Retina (tissue), 1 donor: ENCODE results near the gene SNRPN.
A peak's percentile ranks its signal among the peaks of the same experiment; 100 is the strongest.
"Not testable (repeated sequence)": the region's sequence is repeated elsewhere in the genome, so short reads cannot be mapped to it uniquely, and the experiment has no call there.

Experiments
- DNase-seq: peaks from one replicate; pipeline ENCODE4 v3.0.0-alpha.2; 2016

SNRPN gene

DNA sequence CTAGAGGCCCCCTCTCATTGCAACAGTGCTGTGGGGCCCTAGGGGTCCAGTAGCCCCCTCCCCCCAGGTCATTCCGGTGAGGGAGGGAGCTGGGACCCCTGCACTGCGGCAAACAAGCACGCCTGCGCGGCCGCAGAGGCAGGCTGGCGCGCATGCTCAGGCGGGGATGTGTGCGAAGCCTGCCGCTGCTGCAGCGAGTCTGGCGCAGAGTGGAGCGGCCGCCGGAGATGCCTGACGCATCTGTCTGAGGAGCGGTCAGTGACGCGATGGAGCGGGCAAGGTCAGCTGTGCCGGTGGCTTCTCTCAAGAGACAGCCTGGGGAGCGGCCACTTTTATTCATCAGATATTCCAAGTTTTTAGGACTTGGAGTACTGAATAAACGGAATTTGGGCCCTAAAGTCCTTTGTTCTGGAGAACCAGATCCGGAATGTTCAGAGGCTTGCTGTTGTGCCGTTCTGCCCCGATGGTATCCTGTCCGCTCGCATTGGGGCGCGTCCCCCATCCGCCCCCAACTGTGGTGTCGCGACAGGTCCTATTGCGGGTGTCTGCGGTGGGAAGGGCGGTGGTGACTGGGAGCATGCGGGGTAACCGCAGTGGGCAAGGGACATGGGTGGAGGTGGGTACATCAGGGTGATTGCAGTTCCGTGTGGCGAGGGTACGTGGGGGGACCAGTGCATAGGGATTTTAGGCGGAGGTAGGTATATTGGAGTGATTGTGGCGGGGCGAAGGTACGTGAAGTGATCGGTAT, at the start of gene SNRPN, which contains the start of gene SNURF:
TSS of gene SNRPN (plus strand) at position 205 of the 748 bp plus-strand sequence. CDS start 19,467 bp downstream, outside the sequence.
TSS of gene SNURF (plus strand) at position 205 of the 748 bp plus-strand sequence. CDS start at position 267, 62 bp downstream.
- DNase-seq = peak; percentile 79

DNA sequence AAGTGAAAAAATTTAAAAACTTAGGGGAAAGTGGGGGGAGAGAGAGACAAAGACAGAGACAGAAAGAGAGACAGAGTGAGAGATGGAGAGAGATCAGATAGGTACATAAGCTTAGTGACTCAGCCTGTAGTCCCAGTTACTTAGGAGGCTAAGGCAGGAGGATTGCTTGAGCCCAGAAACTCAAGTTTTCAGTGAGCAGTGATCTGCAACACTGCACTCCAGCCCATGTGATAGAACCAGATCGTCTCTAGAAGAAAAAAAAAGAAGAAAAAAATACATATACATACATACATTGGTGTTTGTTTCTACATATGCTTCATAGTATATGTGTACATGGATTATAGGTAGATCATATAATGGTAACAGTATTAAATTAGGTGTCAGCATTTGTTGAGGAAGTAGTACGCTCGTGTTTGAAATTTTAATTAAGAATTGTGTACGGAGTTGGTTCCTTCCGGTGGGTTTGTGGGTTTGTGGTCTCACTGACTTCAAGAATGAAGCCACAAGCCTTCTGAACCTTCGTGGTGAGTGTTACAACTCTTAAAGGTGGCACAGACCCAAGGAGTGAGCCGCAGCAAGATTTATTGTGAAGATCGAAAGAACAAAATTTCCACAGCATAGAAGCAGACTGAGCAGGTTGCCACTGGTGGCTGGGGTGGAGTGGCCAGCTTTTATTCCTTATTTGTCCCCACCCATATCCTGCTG, 38.3 kb upstream of the SNRPN start:
- DNase-seq = no peak

DNA sequence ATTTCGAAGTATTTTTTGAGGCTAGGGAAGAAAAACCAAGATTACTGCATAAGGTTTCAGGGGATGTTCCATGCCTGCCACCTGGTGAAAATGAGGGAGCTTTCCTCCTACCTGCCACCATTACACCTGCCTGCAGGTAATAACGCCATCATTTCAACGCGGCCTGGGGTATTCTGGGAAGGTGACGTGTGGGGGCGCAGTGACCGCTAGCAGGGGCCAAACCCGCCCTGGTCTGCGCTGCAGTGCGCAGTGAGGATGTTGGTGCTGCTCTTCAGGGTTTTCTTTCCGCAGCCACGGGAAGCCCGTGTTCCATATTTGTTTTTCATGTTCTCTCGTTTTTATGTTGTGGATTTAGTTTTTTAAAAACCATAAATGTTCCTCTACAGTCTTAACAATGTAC, 37.4 kb upstream of the SNRPN start:
- no peak for DNase-seq

DNA sequence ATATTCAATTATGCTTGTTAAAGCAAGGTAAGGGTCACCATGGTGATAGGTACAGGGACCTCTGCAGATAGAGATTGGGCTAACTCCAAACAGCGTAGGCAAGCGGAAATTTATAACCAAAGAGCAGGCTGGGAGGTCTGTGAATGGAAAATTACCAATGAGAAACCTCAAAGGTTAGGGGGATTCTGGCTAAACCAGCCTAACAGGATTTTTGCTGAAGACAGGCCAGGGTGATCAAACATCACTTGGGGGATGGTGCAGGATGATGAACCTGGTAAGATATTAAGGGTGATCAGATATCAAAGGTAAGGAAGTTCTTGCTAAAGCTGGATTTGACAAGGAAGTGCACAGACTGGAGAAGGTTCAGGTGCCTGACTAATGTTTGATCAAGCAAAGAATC, 35.3 kb upstream of the SNRPN start:
- DNase-seq = no peak

DNA sequence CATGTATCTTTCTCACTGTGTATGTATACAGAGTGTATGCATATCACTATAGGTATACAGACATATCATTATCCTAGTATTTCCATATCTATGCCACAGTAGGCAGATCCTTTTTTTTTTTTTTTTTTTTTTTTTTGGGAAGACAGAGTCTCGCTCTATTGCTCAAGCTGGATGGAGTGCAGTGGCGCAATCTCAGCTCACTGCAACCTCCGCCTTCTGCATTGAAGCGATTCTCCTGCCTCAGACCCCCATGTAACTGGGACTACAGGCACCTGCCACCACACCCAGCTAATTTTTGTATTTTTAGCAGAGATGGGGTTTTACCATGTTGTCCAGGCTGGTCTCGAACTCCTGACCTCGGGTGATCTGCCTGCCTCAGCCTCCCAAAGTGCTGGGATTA, 32.0 kb upstream of the SNRPN start:
- not testable (repeated sequence) for DNase-seq

DNA sequence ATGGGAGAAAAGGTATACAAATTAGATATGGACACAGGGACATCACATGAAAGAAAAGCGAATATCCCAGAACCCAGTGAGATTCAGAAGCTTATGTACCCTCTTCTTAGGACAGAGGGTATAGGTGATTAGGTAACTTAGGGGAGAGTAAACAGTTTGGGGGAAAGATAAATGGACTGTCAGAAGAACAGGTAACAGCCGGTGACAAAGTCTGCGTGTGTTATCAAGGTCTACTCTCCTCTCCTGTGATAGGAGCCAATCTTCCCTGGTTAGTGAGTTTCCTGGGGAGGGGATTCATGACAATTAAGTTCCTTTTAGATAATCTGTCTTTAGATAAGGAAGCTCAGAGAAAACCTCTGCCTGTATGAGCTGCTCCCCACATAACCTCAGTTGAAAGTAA, 30.6 kb upstream of the SNRPN start:
- DNase-seq = no peak

DNA sequence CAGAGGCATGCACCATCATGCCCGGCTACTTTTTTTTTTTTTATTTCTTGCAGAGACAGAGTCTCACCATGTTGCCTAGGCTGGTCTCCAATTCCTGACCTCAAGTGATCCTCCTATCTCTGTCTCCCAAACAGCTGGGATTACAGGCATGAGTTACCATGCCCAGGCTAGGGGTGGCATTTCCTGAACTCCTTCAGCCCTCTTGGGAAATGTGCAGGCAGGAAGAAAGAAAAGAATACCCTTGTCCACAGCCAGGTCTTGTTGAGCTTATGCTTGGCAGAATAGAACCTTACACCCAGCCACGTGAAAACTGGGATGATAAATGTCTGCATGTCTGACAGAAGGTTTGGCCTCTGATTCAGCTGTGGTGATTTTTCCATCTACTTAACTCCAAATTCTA, 30.2 kb upstream of the SNRPN start:
- DNase-seq = no peak

DNA sequence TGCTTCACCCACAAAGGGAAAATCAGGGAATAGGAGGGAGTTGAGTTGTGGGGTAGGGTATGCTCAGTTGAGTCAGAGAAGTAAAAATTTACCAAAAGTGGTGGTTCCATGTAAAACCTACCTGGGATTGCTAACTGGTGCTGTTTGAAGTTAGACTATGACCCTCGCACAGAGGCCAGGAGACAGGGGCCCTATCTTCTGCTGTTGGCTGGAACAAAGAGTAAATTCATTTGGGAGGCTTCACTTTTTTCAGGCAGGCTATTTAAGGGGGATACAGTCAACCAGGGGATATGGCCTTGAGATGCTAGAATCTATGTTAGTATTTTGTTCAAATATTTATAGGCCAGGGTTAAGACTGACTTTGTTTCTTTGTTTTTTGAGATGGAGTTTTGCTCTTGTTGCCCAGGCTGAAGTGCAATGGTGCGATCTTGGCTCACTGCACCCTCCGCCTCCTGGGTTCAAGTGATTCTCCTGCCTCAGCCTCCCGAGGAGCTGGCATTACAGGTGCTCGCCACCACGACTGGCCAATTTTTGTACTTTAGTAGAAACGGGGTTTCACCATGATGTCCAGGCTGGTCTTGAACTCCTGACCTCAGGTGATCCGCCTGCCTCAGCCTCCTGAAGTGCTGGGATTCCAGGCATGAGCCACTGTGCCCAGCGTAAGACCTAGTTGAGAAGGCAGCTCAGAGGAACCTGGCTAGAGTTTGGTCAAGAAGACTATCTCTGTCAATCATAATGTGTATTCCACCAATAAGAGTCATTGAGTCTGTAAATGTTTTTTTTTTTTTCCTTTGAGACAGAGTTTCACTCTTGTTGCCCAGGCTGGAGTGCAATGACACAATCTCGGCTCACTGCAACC, 22.7 kb upstream of the SNRPN start:
- DNase-seq = not testable (repeated sequence)

DNA sequence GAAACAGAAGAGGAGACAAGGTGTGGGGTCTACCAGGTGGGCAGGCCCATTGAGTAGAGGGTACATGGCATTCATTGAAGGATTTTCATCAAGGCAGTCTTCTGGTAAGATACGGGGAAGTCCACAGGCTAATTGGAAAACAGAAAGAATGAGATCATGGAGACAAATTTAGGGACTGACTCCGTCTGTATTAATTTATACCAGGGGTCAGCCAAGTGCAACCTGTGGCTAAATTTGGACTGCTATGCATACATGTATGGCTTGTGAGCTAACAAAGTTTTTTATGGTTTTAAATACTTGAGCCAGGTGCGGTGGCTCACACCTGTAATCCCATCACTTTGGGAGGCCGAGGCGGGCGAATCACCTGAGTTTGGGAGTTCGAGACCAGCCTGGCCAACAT, 21.1 kb upstream of the SNRPN start:
- no peak for DNase-seq

DNA sequence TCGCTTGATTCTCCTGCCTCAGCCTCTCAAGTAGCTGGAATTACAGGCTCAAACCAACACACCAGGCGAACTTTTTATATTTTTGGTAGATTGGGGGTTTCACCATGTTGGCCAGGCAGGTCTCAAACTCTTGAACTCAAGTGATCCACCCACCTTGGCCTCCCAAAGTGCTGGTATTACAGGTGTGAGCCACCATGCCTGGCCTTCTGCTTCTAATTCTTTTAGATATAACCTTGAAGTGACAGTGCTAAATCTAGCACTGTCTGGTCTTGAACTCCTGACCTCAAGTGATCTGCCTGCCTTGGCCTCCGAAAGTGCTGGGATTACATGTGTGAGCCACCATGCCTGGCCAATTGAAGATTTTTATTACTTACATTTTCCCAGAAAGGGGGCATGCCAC, 16.6 kb upstream of the SNRPN start:
- not testable (repeated sequence) for DNase-seq

DNA sequence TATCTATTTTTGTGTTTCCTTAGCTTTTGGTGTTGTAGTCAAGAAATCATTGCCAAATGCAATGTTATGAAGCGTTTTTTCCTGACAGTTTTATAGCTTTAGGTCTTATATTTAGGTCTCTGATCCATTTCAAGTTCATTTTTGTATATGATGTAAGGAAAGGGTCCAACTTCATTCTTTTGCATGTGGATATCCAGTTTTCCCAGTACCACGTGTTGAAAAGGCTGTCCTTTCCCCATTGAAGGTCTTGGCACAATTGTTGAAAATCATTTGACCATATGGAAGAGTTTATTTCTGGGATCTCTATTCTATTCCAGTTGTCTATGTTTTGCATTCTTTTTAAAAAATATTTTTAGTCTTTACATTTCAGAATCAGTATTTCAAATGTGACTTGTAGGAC, 14.6 kb upstream of the SNRPN start:
- no peak for DNase-seq

DNA sequence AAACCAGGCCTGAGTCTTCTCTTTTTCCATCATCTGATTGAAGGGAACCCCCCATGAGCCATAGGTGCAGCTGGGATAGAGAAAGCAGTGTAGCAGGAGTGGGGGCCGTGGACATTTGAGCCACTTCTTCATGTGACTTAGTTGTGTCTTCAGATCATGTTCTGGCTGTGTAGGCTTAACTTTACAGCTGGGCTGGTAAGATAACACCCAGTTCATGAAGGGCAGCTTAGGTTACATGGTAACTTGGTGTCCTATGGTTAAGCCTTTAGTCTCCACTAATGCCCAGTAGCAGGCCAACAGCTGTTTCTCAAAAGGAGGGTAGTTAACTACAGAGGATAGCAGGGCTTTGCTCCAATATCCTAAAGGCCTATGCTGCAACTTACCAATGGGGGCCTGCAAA, 11.4 kb upstream of the SNRPN start:
- DNase-seq = no peak

DNA sequence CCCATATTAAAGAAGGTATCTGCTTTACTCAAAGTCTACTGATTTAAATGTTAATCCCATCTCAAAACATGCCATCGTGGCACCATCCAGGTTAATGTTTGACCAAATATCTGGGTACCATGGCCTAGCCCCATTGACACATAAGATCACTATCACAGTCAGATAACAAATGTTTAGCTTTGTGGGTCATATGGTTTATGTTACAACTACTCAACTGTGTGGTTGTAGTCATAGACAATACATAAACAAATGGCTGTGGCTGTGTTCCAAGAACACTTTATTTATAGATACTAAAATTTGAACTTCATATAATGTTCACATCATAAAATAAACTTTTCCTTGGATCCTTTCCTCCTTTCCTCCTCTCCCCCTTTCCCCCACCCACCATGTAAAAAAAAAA, 9.8 kb upstream of the SNRPN start:
- no peak for DNase-seq

DNA sequence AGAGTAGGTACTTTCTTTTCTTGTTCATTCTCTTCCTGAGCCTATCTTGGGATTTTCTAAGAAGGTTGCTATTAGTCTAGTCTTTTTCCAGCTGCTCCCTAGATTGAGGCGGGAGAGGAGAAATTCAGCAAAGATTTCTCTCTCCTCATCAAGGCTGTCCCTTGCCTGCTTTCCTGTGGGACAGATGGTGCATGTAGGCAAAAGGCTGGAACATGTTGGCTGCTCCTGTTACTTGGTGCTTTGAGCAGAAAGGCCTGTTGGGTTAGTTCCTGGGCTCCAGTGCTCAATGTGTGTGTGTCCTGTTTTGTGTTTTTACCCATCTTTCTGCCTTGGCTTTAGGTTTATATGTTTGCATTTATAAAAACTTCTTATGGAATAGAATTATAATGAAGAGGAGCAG, 9.1 kb upstream of the SNRPN start:
- no peak for DNase-seq

DNA sequence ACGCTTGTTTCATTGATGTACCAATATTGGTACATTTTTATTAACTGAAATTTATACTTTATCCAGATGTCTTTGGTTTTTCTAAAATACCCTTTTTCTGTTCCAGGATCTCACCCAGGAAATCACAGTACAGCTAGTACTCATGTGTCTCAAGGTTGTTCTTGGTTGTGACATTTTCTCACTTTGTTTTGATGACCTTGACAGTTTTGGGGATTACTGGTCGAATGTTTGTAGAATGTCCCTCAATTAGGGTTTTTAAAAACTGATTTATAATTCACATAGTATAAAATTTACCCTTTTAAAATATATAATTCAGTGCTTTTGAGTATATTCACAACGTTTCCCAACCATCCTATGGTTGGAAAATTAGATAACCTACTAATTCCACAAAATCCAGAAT, 6.3 kb upstream of the SNRPN start:
- DNase-seq = no peak

DNA sequence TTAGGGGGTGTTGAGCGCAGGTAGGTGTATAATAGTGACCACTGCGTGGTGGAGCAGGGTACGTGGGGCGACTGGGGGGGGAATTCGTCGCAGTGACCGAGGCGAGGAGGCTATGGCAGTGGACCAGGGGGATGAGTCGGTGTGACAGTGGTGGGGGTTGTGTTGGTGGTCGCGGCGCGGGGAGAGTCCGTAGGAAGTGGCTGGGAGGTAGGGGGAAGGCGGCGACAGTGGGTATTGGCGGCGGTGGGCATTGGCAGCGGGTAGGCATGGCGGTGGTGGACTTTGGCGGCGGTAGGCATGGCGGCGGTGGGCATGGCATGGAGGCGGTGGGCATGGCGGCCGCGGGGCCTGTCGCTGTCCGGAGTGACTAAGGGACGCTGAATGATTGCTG, 739 bp downstream of the SNRPN start:
- no peak for DNase-seq

DNA sequence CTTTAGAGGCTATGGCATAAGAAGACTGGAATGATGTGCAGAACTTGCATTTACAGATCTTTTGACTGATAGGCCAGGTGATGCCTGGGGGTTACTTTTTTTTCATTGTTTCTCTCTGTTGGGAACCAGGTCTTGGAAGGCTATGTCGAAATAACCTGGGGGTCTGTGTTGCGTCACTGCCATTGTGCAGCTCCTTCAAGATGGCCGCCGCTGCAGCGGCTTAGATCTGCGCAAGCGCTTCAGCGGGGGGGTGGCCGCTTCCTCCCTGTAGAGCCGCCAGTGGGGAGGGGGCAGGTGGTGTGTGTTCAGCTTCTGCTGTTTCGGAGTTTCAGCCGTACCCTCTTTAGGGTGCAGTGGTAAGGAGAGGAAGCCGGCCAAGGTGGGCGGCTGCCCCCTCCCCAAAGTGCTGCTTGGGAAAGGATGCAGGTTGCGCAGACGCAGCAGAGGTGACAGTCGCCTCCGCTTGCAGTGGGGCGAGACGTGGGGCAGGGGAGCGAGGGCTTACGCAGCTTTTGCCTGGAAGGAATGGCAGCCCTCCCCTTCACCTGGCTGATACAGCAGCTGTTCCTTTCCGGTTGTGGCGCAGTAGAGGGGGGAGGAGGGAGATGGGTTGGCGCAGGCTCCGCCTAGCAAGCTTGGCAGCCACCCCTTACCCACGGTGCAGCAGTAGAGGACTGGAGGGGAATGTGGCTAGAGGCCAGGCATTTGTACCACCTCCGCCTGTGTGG, 1.5 kb downstream of the SNRPN start:
- DNase-seq = peak; percentile 90

DNA sequence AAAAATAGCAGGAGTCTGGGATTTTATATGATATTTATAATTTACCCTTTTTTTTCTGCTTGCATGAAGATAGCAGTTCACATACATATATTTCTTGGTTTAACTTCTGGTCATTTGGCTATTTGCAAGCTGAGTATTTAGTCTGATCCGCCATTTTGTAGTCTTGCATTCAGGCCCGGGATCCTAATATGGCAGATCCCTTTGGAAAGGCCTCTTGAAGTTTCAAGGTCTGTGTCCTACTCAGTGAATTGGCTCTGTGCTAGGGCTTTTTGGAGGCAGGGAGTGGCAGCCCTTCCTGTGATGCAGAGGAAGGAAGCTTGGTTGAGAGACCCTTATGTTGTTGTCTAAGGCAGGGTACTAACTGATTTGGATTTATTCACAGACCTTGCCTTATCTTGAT, 2.9 kb downstream of the SNRPN start:
- no peak for DNase-seq

DNA sequence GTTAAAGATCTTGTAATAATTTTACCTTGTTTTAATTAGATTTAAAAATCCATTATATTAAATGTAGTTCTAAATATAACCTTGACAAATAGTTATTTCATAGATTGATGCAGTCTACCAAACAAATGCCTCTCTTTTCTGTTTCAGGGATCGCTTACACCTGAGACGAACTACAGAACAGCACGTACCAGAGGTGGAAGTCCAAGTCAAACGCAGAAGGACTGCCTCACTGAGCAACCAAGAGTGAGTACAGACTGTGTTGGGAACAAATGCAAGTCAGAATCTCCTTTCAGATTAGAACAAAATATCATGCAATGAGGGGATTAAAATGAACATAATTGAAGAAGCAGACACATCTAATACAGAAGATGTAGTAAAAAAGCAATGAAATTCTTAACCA, 7.2 kb downstream of the SNRPN start:
- no peak for DNase-seq

DNA sequence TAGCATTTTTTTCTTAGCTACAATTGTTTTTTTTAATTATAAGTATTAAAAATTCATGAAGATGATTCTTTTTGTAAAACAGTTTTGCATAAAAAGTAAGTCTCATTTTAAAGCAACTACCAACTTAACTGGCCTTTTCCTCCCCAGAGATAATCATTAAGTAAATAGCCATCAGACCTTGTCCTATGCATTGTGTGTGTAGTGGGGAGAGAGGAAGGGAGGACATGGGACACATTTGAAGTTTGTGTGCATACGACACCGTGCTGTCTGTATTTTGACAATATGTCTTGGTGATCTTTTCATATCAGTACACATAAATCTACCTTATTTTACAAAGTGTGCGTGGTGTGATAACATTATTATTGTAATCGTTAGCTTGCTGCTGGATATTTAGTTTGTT, 8.1 kb downstream of the SNRPN start:
- DNase-seq = no peak

DNA sequence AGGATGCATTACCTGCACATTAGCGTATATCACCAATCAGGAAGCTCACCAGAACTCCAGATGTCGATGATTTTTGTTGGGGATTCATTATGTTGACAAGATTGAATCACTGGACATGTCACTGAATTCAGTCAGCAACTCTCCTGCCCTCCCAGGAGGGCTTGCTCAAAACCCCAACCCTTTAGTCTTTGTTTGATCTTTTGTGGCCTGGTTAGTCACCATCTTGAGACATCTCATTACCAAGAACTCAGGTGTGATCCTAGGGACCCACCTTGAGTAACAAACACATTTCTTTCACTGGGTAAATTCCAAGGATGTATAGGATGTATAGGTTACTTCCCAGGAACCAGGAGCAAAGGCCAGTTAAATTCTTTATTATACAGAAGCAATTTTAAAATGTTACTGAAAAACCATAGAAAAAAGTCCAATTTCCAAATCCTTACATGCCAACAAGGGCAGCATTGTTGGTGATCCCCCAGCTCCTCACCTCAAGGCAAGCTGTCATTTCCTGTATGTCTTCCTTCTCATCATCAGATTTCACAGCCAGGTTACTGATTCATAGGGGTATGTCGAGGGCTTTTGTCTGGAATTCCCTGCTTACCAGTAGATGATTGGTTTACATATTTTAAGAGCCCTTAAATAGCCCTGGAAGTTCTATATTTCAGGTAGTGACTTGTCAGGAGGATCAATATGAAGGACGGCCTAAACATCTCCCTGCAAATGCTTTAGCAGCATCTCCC, 11.7 kb downstream of the SNRPN start:
- DNase-seq = no peak

DNA sequence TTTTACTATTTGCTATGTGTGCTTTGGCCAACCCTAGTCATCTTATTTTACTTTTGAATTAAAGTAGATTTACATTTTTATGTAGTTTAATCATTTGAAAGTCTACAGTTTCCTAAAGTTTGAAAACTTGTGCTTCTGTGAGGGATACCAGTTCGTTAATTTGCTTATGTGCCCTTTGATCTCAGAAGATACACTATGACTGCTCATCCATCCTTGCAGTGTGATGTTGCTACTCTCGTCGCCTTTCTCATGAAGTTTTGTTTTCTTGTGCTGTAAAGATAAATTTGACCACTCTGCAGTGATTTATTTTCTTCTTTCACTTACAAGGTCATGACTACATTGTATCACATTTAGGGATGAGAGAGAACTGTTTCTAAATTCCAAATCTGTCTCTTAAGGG, 16.3 kb downstream of the SNRPN start:
- DNase-seq = no peak
